Measurements from ENCODE around the gene UBE2I. TPM values are rescaled to one million over a fixed set of nuclear protein-coding genes. Genes with fewer than 3 reads are reported as not detected.

The UBE2I gene
- total and polyA plus RNA-seq, 2 donors from 2014 or later = 62.2 to 97.1 TPM

GRCh38 chr16:1285669-1286512 lies 23.5 kb upstream of the UBE2I start:
- Histone ChIP-seq H3K27me3 (ENCODE audit: control insufficient read depth, insufficient read depth, low read length) (peaks cover 13% of the 10 kb centered on the region), H3K36me3 (ENCODE audit: control insufficient read depth in 2 of 3, insufficient read depth in 3 of 3, low read length in 3 of 3) (no peaks in the 10 kb centered on the region), H3K4me1 (ENCODE audit: control insufficient read depth in 2 of 3, insufficient read depth in 2 of 3, low read depth in 1 of 3, low read length in 3 of 3) (peaks cover 0 to 2% (median 0%) of the 10 kb centered on the region in 3 donors), H3K9ac (ENCODE audit: low read length in 3 of 3) (no peak overlapping the region), H3K9me3 (ENCODE audit: control insufficient read depth in 2 of 3, insufficient read depth in 1 of 3, low read length in 3 of 3) (no peaks in the 10 kb centered on the region), H3K4me3 (ENCODE audit: low read length in 3 of 3) (no peak overlapping the region), H3K27ac (ENCODE audit: low read depth in 2 of 2, low read length in 2 of 2) (no peak overlapping the region)
- intact Hi-C loops (cut with DNase I) = no loop called here
- DNase-seq (peak in 2 of 5 donors; percentile 59 to 70), FAIRE-seq (no peak)
- TF ChIP-seq, protein P1, sequence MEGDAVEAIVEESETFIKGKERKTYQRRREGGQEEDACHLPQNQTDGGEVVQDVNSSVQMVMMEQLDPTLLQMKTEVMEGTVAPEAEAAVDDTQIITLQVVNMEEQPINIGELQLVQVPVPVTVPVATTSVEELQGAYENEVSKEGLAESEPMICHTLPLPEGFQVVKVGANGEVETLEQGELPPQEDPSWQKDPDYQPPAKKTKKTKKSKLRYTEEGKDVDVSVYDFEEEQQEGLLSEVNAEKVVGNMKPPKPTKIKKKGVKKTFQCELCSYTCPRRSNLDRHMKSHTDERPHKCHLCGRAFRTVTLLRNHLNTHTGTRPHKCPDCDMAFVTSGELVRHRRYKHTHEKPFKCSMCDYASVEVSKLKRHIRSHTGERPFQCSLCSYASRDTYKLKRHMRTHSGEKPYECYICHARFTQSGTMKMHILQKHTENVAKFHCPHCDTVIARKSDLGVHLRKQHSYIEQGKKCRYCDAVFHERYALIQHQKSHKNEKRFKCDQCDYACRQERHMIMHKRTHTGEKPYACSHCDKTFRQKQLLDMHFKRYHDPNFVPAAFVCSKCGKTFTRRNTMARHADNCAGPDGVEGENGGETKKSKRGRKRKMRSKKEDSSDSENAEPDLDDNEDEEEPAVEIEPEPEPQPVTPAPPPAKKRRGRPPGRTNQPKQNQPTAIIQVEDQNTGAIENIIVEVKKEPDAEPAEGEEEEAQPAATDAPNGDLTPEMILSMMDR (IDR thresholded peaks at IDR 0.05; ENCODE audit: borderline replicate concordance, extremely low read depth, insufficient read depth) = no peak

DNA sequence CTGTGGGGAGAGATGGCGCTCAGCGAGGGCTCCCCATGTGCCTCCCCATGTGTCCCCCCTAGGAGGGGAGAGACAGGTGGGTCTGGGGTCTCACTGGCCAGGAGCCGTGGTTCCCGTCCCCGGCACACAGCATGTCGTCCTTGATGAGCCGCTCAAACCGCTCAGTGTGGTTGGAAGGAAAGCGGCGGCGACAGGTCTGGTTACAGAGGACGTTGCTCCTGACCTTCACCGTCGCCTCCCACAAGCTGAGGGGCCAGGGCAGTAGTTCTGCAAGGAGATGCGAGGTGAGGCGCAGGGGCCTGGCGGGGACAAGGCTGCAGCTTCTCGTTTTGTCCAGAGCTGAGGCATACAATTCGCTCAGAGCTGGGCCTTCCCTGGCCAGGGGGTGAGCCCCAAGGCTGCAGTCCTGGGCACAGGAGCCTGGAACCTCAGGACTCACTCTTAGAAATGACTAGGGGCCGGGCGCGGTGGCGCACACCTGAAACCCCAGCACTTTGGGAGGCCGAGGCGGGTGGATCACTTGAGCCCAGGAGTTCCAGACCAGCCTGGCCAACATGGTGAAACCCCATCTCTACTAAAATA lies 22.8 kb upstream of the UBE2I start:
- H3K9ac ChIP-seq (ENCODE audit: low read length in 3 of 3) = no peak overlapping the region
- no peaks in the 10 kb centered on the region for H3K9me3 ChIP-seq (ENCODE audit: control insufficient read depth in 2 of 3, insufficient read depth in 1 of 3, low read length in 3 of 3)
- intact Hi-C loops (cut with DNase I) = no loop called here
- FAIRE-seq (no peak), DNase-seq (peak in 2 of 5 donors; percentile 68)
- peaks cover 13% of the 10 kb centered on the region for H3K27me3 ChIP-seq (ENCODE audit: control insufficient read depth, insufficient read depth, low read length)
- TF ChIP-seq, protein P1 (IDR thresholded peaks at IDR 0.05; ENCODE audit: borderline replicate concordance, extremely low read depth, insufficient read depth) = no peak
- no peaks in the 10 kb centered on the region for H3K36me3 ChIP-seq (ENCODE audit: control insufficient read depth in 2 of 3, insufficient read depth in 3 of 3, low read length in 3 of 3)
- H3K27ac ChIP-seq (ENCODE audit: low read depth in 2 of 2, low read length in 2 of 2) = no peak overlapping the region
- peaks cover 0 to 4% (median 0%) of the 10 kb centered on the region in 3 donors for H3K4me1 ChIP-seq (ENCODE audit: control insufficient read depth in 2 of 3, insufficient read depth in 2 of 3, low read depth in 1 of 3, low read length in 3 of 3)
- H3K4me3 ChIP-seq (ENCODE audit: low read length in 3 of 3) = no peak overlapping the region

- Histone ChIP-seq H3K27me3 (ENCODE audit: control insufficient read depth, insufficient read depth, low read length) (peaks cover 13% of the 10 kb centered on the region), H3K9me3 (ENCODE audit: control insufficient read depth in 2 of 3, insufficient read depth in 1 of 3, low read length in 3 of 3) (no peaks in the 10 kb centered on the region), H3K27ac (ENCODE audit: low read depth in 2 of 2, low read length in 2 of 2) (no peak overlapping the region), H3K4me3 (ENCODE audit: low read length in 3 of 3) (no peak overlapping the region), H3K4me1 (ENCODE audit: control insufficient read depth in 2 of 3, insufficient read depth in 2 of 3, low read depth in 1 of 3, low read length in 3 of 3) (peaks cover 0 to 4% (median 0%) of the 10 kb centered on the region in 3 donors), H3K36me3 (ENCODE audit: control insufficient read depth in 2 of 3, insufficient read depth in 3 of 3, low read length in 3 of 3) (no peaks in the 10 kb centered on the region), H3K9ac (ENCODE audit: low read length in 3 of 3) (no peak overlapping the region)
- TF ChIP-seq, protein P1 (IDR thresholded peaks at IDR 0.05; ENCODE audit: borderline replicate concordance, extremely low read depth, insufficient read depth) = no peak
- intact Hi-C loops (cut with DNase I) = no loop called here
- FAIRE-seq (no peak), DNase-seq (peak in 1 of 5 donors; percentile 76)
Measured at GRCh38 chr16:1287982-1288670, 21.3 kb upstream of the UBE2I start.
